GM19468 (cell line): ENCODE data around the gene CYB561A3.

Experiments used
- ATAC-seq: cut with Tn5 transposase; IDR thresholded peaks from one replicate; pipeline ENCODE4 v1.9.1; 2021; ENCODE audit warnings: mild to moderate bottlenecking, moderate library complexity, moderate number of reproducible peaks; ENCODE audit not compliant: unreplicated experiment; ENCODE audit errors: extremely low read depth

CYB561A3 gene

GRCh38 chr11:61370349-61371005, 8.8 kb upstream of the CYB561A3 start:
- ATAC-seq: no peak

GRCh38 chr11:61369372-61370348, 8.0 kb upstream of the CYB561A3 start:
- ATAC-seq: no peak

- no peak for ATAC-seq
Measured at GRCh38 chr11:61368646-61369045, 7.0 kb upstream of the CYB561A3 start.

GRCh38 chr11:61367406-61367805, 5.7 kb upstream of the CYB561A3 start:
- ATAC-seq: no peak

GRCh38 chr11:61364012-61364675, 2.5 kb upstream of the CYB561A3 start:
- ATAC-seq: no peak

- no peak for ATAC-seq
Measured at GRCh38 chr11:61362542-61362875, 827 bp upstream of the CYB561A3 start.

- no peak for ATAC-seq
Measured at GRCh38 chr11:61361237-61361740, 393 bp downstream of the CYB561A3 start.

GRCh38 chr11:61359516-61359915, 2.2 kb downstream of the CYB561A3 start:
- no peak for ATAC-seq

- ATAC-seq: no peak
Measured at GRCh38 chr11:61358566-61358965, 3.1 kb downstream of the CYB561A3 start.

GRCh38 chr11:61357894-61358239, 3.8 kb downstream of the CYB561A3 start:
- ATAC-seq: no peak

- ATAC-seq: peak; percentile 33
Measured at GRCh38 chr11:61357233-61357893, 4.3 kb downstream of the CYB561A3 start.

- ATAC-seq: no peak
Measured at GRCh38 chr11:61356706-61357105, 5.0 kb downstream of the CYB561A3 start.

GRCh38 chr11:61354208-61354607, 7.5 kb downstream of the CYB561A3 start:
- no peak for ATAC-seq

- no peak for ATAC-seq
Measured at GRCh38 chr11:61353131-61354067, 8.3 kb downstream of the CYB561A3 start.

GRCh38 chr11:61352038-61352437, 9.6 kb downstream of the CYB561A3 start:
- no peak for ATAC-seq

- no peak for ATAC-seq
Measured at GRCh38 chr11:61350803-61351202, 10.9 kb downstream of the CYB561A3 start.

- no peak for ATAC-seq
Measured at GRCh38 chr11:61350336-61350735, 11.3 kb downstream of the CYB561A3 start.

- no peak for ATAC-seq
Measured at GRCh38 chr11:61349916-61350315, 11.8 kb downstream of the CYB561A3 start.

- ATAC-seq: no peak
Measured at GRCh38 chr11:61349189-61349751, 12.4 kb downstream of the CYB561A3 start.
